ENCODE data around the gene PHF21A.

PHF21A gene

DNA sequence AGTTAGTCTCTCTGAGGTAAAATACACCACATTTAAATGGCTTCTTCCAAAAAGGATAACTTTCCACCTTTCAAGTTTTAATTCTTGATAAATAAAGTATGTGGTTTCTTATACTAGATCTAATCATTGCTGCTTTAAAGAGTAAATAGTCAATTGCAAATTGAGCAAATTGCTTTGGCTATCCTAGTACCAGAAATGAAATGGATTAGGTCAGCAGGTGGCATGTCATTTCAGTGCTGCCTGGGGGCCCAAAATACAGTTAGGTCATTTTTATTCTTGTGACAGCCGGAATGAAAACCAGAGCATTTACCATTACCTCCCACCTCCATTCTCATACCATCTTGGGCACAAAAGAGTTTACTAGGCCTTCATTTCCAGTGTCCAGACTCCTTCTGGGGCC is 70.2 kb downstream of the PHF21A start:
- CTCF ChIA-PET: no interaction called here
- POLR2A ChIA-PET (ENCODE audit: low non-redundant PET): no interaction called here
- DNase-seq (ENCODE audit: low spot score): no peak
- no peak overlapping the region for H3K27ac ChIP-seq
- TF ChIP-seq, protein P1, sequence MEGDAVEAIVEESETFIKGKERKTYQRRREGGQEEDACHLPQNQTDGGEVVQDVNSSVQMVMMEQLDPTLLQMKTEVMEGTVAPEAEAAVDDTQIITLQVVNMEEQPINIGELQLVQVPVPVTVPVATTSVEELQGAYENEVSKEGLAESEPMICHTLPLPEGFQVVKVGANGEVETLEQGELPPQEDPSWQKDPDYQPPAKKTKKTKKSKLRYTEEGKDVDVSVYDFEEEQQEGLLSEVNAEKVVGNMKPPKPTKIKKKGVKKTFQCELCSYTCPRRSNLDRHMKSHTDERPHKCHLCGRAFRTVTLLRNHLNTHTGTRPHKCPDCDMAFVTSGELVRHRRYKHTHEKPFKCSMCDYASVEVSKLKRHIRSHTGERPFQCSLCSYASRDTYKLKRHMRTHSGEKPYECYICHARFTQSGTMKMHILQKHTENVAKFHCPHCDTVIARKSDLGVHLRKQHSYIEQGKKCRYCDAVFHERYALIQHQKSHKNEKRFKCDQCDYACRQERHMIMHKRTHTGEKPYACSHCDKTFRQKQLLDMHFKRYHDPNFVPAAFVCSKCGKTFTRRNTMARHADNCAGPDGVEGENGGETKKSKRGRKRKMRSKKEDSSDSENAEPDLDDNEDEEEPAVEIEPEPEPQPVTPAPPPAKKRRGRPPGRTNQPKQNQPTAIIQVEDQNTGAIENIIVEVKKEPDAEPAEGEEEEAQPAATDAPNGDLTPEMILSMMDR (conservative IDR thresholded peaks at IDR 0.05; ENCODE audit: low read depth): no peak

DNA sequence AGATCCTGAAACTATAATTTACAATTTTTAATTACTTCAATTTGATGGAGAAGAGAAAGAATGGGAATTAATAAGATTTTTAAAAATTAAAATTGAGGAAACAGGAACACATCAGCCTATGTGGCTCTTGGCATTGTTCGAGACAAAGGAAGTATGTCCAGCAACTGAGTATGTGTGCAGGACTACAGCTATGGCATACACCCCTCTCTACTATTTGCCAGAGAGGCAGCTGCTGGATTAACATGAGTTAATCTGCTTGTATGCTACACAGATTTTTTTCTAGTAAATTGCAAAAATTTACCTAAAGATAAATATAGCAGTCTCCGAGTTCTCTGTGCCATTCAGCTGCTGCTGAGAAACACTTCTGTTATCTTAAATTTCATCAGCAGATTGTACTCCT is 70.6 kb downstream of the PHF21A start:
- no peak overlapping the region for H3K27ac ChIP-seq
- ChIA-PET CTCF (interaction anchor here (0.6 to 0.7 kb wide), 2 partner anchors 60 to 265 kb away, joined by 3 to 4 read pairs; no protein-coding TSS in a partner anchor), POLR2A (ENCODE audit: low non-redundant PET) (no interaction called here)
- TF ChIP-seq, protein P1 (conservative IDR thresholded peaks at IDR 0.05; ENCODE audit: low read depth): no peak
- DNase-seq (ENCODE audit: low spot score): no peak

DNA sequence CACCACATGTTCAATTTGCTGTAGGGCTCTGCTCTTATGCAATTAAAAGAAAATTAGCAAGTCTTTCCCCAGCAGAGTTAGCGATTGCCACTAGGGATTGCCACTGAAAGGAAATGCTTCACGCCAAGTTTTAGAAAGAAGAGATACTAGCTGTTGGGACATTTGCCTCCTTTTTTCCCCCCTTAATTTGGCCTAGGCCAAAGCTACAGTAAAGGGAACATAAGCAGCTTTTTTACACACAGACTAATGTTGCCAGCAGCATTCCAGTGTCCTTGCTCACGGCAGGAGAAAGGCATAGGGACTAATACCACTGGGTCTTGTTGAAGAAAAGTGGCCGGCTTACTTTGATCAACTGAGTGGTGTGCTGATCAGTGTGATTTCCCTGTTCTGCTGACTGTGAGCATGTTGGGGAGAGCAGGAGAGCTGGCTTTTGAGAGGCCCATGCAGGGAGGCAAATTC is 71.2 kb downstream of the PHF21A start:
- POLR2A ChIA-PET (ENCODE audit: low non-redundant PET): no interaction called here
- peak; percentile 68 for DNase-seq (ENCODE audit: low spot score)

DNA sequence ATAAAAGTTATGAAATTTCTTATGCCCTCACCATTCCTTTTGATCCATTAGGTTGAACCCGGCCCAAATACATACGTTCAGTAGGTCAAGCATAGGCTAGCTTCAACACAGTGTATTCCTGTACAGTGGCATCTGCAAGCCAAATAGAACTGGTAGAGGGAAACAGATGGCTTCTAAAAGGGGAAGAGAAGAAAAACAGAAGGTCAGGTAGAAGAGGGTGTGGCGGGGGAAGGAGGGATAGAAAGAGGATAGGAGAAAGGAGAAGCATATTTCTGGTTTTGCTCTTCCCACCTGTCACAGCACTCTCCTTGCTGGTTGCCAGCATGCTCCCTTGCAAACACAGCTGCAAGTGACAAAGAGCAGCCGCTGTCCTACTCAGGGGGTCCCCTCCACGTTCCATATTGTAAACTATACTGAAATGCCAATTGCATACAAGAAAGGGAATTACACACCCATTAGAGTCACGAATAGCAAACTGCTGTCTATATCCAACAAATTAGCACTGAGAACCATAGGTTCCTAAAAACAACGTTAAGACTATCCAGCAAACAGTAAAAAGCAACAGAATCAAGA is 71.8 kb downstream of the PHF21A start:
- ChIA-PET CTCF (interaction anchor here (0.6 to 0.7 kb wide), 2 partner anchors 18 to 700 kb away, joined by 3 to 5 read pairs; no protein-coding TSS in a partner anchor), POLR2A (ENCODE audit: low non-redundant PET) (no interaction called here)
- TF ChIP-seq, protein P1 (conservative IDR thresholded peaks at IDR 0.05; ENCODE audit: low read depth): no peak
- H3K27ac ChIP-seq: no peak overlapping the region
- DNase-seq (ENCODE audit: low spot score): no peak

More for the DNA sequence above, 71.2 kb downstream of the PHF21A start:
- TF ChIP-seq, protein P1 (conservative IDR thresholded peaks at IDR 0.05; ENCODE audit: low read depth): no peak
- CTCF ChIA-PET: interaction anchor here (0.6 to 0.7 kb wide), 3 partner anchors 61 to 701 kb away, joined by 3 to 5 read pairs (median 4); no protein-coding TSS in a partner anchor
- peak overlapping the region; percentile 40; the same call in 1 of the 2 replicates for H3K27ac ChIP-seq

DNA sequence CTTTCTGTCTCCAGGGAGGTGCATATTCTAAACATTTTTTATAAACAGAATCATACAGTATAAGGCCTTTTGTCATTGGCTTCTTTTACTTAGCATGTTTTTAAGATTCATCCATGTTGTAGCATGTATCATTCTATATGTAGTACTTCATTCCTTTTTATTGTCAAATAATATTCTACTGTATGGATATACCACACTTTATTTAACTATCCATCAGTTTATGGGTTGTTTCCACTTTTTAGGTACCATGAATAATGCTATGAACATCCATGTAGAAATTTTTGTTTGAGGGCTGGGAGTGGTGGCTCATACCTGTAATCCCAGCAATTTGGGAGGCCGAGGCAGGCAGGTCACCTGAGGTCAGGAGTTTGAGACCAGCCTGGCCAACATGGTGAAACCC is 73.1 kb downstream of the PHF21A start:
- ChIA-PET POLR2A (ENCODE audit: low non-redundant PET) (no interaction called here), CTCF (interaction anchor here (0.5 to 0.6 kb wide), 2 partner anchors 17 to 18 kb away, joined by 3 to 4 read pairs; no protein-coding TSS in a partner anchor)
- TF ChIP-seq, protein P1 (conservative IDR thresholded peaks at IDR 0.05; ENCODE audit: low read depth): no peak
- no peak overlapping the region for H3K27ac ChIP-seq
- no peak for DNase-seq (ENCODE audit: low spot score)

DNA sequence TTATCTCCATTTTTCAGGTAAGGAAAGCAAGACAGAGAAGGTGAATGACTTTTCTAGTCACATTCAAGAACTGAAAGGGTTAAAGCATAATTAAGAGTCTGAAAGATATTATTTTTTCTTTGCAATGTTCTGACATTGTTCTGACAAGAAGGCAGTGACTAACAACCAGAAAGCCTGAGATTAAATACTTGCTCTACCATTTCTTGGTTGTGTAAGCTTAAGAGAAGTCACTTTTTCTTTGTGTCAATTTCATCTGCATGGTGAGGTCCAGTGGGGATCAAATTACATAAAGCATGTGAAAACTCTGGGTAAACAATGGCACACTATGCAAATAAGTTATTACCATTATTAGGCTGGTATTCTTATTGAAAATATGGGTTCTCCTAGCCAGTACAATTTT is 73.7 kb downstream of the PHF21A start:
- H3K27ac ChIP-seq: no peak overlapping the region
- ChIA-PET CTCF (interaction anchor here (0.5 to 0.6 kb wide), 2 partner anchors 17 to 18 kb away, joined by 3 to 4 read pairs; no protein-coding TSS in a partner anchor), POLR2A (ENCODE audit: low non-redundant PET) (no interaction called here)
- TF ChIP-seq, protein P1 (conservative IDR thresholded peaks at IDR 0.05; ENCODE audit: low read depth): no peak
- DNase-seq (ENCODE audit: low spot score): peak; percentile 7

Data from RWPE1 (cell line).